ENCODE data around the gene ZMPSTE24.
"Not testable (repeated sequence)": the region's sequence is repeated elsewhere in the genome, so short reads cannot be mapped to it uniquely, and the experiment has no call there.

ZMPSTE24 gene

GRCh38 chr1:40257688-40258444 is at the start of gene ZMPSTE24:
TSS of gene ZMPSTE24 (plus strand) at chr1:40258236. CDS start at chr1:40258272, 36 bp downstream.
- DNase-seq (ENCODE audit: low spot score), result peak; percentile 83

DNA sequence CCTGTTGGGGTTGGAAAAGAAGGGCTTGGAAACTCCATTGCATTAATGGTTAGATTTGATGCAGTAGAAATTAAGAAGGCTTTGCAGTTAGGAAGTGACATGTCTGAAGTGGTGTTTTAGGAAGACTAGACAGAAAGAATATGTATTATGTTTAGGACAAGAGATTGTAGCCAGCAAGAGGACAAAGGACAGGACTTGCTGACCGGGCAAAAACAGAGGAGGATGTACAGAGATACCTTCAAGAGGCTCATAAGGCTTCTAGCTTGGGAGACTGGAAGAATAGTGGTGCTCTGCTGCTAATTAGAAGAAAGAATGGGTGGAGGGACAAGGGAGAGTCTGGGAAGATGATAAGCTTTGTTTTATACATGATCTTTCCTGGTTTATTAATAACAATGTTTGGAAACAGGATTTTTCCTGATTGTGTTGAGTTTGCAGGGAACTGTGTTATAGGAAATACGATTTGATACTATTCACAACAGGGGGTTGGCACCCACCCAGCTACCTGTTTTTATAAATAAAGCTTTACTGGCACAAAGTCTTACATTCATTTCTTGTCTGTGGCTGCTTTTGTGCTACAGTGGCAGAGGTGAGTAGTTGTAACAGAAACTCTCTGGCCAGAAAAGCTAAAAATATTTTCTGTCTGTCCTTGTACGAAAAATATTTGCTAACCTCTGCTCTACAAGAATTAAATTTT is 47.4 kb upstream of the ZMPSTE24 start:
- DNase-seq (ENCODE audit: low spot score), result no peak

GRCh38 chr1:40218333-40218732 is 39.7 kb upstream of the ZMPSTE24 start:
- DNase-seq (ENCODE audit: low spot score), result no peak

DNA sequence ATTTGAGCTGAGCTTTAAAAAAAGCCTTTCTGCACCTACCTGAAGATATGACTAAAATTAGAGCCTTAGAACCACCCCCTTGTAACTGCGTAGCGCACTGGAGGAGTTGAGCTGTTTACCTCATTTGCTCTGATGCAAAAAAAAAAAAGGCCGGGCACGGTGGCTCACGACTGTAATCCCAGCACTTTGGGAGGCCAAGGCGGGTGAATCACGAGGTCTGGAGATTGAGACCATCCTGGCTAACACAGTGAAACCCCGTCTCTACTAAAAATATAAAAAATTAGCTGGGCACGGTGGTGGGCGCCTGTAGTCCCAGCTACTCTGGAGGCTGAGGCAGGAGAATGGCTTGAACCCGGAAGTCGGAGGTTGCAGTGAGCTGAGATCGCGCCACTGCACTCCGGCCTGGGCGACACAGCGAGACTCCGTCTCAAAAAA is 36.5 kb upstream of the ZMPSTE24 start:
- not testable (repeated sequence) for DNase-seq (ENCODE audit: low spot score)

DNA sequence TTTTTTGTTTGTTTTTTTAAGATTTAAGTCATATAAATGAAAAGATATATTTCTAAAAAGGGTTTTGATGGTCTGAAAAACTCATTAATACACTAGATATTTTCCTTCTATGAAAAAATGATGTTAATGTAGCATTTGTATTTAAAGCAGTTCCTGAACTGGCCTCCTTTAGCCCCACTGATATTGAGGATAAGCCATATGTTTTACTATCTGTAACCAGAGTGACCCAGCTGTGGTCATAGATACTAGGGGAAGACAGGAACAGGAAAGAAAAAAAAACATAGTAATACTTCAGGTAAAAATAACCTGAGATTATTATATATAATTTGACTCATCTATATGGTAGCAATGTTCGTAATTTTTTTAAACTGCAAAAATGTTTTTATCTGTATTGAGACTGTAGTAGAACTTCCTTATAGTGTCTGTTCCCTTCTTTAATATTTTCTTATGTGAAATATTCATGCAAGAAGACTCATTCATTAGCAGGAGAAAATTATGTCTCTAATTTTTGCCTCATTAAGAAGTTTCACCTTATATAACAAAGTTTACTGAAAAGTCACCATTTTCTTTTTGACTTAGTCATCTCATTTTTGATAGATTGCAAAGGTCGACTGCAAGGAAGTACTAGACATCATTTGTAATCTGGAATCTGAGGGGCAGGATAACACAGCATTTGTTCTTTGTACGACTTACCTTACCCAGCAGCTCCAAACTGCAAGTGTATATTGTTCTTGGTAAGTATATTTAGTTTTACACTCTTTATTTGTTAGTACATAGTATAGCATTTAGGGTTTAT is 35.9 kb upstream of the ZMPSTE24 start:
- DNase-seq (ENCODE audit: low spot score), result no peak

- DNase-seq (ENCODE audit: low spot score), result no peak
Observed at GRCh38 chr1:40224040-40224439, 34.0 kb upstream of the ZMPSTE24 start.

GRCh38 chr1:40226192-40226591 is 31.8 kb upstream of the ZMPSTE24 start:
- no peak for DNase-seq (ENCODE audit: low spot score)

GRCh38 chr1:40232444-40232843 is 25.6 kb upstream of the ZMPSTE24 start:
- DNase-seq (ENCODE audit: low spot score), result no peak

- DNase-seq (ENCODE audit: low spot score), result no peak
Observed at GRCh38 chr1:40239626-40240025, 18.4 kb upstream of the ZMPSTE24 start.

GRCh38 chr1:40240390-40240789 is 17.6 kb upstream of the ZMPSTE24 start:
- DNase-seq (ENCODE audit: low spot score), result no peak

- no peak for DNase-seq (ENCODE audit: low spot score)
Observed at GRCh38 chr1:40241362-40241761, 16.7 kb upstream of the ZMPSTE24 start.

DNA sequence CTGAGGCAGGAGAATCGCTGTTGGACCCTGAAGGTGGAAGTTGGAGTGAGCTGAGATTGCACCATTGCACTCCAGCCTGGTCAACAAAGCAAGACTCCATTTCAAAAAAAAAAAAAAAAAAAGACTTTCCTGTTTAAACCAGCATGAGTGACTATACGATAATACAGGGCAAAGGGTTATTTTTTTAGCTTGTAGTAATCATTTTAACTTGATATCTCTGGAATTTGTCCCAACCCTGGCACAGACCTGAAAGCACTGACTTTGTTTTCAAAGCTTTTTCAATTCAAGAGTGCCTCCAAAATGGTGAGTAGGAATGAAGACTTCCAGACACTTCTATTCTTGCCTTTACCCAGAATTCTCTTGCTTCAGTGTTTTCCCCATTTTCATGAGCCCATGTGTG is 14.7 kb upstream of the ZMPSTE24 start:
- DNase-seq (ENCODE audit: low spot score), result no peak

GRCh38 chr1:40244138-40244744 is 13.8 kb upstream of the ZMPSTE24 start:
- no peak for DNase-seq (ENCODE audit: low spot score)

- no peak for DNase-seq (ENCODE audit: low spot score)
Observed at GRCh38 chr1:40245686-40246085, 12.3 kb upstream of the ZMPSTE24 start.

DNA sequence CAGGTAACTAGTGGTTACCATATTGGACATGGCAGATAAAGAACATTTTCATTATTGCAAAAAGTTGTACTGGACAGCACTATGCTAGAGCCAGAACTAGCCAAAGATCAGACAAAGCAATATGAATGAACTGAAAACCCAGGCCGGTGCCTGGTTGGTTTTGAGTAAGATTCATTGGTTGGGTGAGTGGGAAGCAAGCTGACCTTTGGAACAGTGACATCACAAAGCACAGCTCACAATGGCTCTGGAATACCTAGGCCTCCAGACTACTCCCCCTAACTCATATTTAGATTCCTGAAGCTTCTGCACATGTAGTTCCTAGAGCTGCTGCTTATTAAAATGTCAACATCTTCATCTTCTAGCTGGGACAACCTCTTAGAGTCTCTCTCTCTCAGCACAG is 10.4 kb upstream of the ZMPSTE24 start, which contains the start of gene TMCO2:
Gene TMCO2 (plus strand): TSS at position 283 of the 400 bp plus-strand sequence. CDS start 57 bp downstream, at position 340.
- no peak for DNase-seq (ENCODE audit: low spot score)

- no peak for DNase-seq (ENCODE audit: low spot score)
Observed at GRCh38 chr1:40248412-40248811, 9.6 kb upstream of the ZMPSTE24 start.

DNA sequence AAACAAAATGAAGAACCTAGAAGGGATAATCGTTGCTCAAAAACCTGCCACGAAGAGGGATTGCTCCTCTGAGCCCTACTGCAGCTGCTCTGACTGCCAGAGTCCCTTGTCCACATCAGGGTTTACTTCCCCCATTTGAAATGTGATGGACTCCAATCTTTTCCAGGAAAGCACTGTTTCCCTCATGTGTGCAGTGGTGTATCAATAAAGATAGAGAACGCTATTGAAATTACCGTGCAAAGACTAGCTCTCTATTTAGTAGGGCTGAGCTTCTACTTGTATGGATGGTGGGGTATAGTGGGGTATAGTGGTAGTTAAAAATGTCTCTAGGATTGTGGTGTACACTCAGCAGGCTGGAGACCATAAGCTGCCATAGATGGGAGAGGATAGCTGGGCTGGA is 6.6 kb upstream of the ZMPSTE24 start:
- DNase-seq (ENCODE audit: low spot score), result no peak

DNA sequence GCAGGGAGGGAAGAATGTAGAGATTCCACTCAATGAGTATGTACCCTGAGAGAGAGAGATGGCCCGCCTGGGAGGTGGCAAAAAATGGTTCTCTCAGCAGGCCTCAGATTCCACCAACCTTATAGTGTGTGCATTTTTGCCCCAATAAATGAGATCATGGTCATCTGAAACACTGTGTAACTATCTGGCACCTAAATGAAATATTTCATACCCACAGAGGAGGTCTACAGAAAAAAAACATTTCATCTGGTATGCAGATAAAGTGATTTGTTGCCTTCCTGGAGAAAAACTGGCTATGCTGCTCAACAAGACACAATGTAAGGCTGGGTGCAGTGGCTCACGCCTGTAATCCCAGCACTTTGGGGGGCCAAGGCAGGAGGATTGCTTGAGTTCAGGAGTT is 5.4 kb upstream of the ZMPSTE24 start:
- DNase-seq (ENCODE audit: low spot score), result no peak

- no peak for DNase-seq (ENCODE audit: low spot score)
Observed at GRCh38 chr1:40255231-40255630, 2.8 kb upstream of the ZMPSTE24 start.

DNA sequence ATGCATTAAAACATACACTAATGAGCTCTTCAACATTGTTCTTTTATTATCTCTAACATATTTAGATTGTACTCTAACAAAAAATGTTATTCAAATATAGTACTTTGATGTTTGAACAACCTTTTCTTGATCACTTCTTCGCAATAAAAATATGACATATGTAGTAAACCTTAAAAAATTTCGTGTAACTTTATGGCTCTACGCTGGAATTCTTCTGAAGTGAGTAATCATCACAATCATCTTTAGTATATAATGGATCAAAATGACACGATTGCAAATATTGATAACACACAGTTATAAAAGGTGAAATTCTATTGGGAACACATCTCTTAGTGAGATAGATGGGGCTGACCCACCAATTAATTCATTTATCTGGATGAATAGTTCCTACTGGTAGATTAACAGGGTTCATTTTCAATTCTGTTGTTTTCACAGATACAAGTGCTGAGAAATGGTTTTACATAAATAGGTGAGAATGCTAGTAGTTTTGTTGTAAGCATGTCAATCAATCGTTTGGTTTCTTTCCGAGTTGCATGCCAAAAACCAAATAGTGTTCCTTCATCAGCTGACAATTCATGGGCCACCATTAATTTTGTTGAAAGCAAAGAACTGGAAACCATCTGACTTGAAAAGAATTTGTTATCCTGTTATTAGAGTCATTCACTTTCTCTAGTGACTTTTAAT is 1.5 kb upstream of the ZMPSTE24 start:
- no peak for DNase-seq (ENCODE audit: low spot score)

GRCh38 chr1:40257313-40257687 is 736 bp upstream of the ZMPSTE24 start:
- DNase-seq (ENCODE audit: low spot score), result no peak

- no peak for DNase-seq (ENCODE audit: low spot score)
Observed at GRCh38 chr1:40258445-40258769, 371 bp downstream of the ZMPSTE24 start.

All from hepatic stellate cell (primary cell).